ENCODE measurements around the gene CAP1.

DNA sequence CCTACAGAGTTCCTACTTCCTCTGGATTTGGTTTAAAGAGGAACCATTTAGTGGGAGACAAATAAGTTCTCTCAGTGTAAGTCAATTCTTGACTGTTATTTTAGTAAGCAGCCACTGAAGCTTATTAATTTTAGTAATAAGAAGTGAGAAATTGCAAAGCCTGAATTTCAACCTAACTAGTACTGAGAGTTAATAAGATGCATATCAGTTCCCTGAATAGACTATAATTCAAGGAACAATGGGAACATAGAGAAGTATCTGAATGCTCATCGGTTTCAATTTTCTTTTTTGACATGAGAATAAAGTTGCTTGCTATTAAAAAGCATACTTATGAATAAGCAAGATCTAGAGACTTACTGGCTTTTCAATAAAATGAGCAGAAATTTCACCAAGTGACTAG is 64.5 kb downstream of the CAP1 start:
- TF ChIP-seq POLR2A (IDR thresholded peaks at IDR 0.05) (no peak), POLR2AphosphoS5 (IDR thresholded peaks at IDR 0.05) (no peak)
